ENCODE measurements around the gene PIEZO2. TPM values are rescaled to one million over a fixed set of nuclear protein-coding genes. Genes with fewer than 3 reads are reported as not detected.

PIEZO2 gene
- total and polyA plus RNA-seq, 2 donors (not counting 1 experiment from before 2014, with no cell fraction given): not detected

GRCh38 chr18:10953672-10954071, 195.7 kb downstream of the PIEZO2 start:
- H3K27me3 Mint-ChIP-seq: peaks cover 3% of the 10 kb centered on the region
- no peak overlapping the region for H3K9ac ChIP-seq (ENCODE audit: low read length)
- peaks cover 0 to 2% (median 0%) of the 10 kb centered on the region in 4 experiments for H3K27me3 ChIP-seq (replicated peaks in 1 of 4; ENCODE audit: control extremely low read depth in 1 of 4, control insufficient read depth in 3 of 4, insufficient read depth in 4 of 4, low read length in 3 of 4)
- H3K36me3 ChIP-seq (replicated peaks in 1 of 2; ENCODE audit: control extremely low read depth in 1 of 2, control insufficient read depth in 1 of 2, extremely low read depth in 1 of 2, insufficient read depth in 2 of 2, low read length in 1 of 2): no peaks in the 10 kb centered on the region
- no peak overlapping the region for H3K27ac ChIP-seq (ENCODE audit: low read length in 2 of 2)
- ATAC-seq (ENCODE audit: low read depth): no peak
- no peak for TF ChIP-seq CTCF (IDR thresholded peaks at IDR 0.05)
- TF ChIP-seq EZH2 (IDR thresholded peaks at IDR 0.05; ENCODE audit: borderline replicate concordance, insufficient read depth, low read depth, low read length, poor library complexity, severe bottlenecking): no peak
- H3K4me1 ChIP-seq (ENCODE audit: control insufficient read depth in 2 of 2, insufficient read depth in 2 of 2, low read length in 2 of 2): no peaks in the 10 kb centered on the region
- ChIA-PET CTCF (no interaction called here), POLR2A (no interaction called here)
- H3K9me3 ChIP-seq (ENCODE audit: control extremely low read depth in 1 of 3, control insufficient read depth in 2 of 3, insufficient read depth in 1 of 3, low read length in 2 of 3): peaks cover 0 to 2% (median 0%) of the 10 kb centered on the region in 3 donors
- no peak overlapping the region for H3K4me3 Mint-ChIP-seq
- intact Hi-C loops (cut with micrococcal nuclease): no loop called here
- H3K4me1 Mint-ChIP-seq: peaks cover 2% of the 10 kb centered on the region
- H3K79me2 ChIP-seq (ENCODE audit: control insufficient read depth, insufficient read depth, low read length): no peaks in the 10 kb centered on the region
- no peak overlapping the region for H3K4me2 ChIP-seq (replicated peaks; ENCODE audit: low read depth, low read length, poor library complexity, severe bottlenecking)
- 32% methylated on average over 4 of the region's 5 CpGs for WGBS (ENCODE audit: insufficient coverage)
- no peak overlapping the region for H3K4me3 ChIP-seq (ENCODE audit: control extremely low read depth in 1 of 5, extremely low read depth in 1 of 5, insufficient read depth in 1 of 5, low read depth in 2 of 5, low read length in 4 of 5)
- H2AFZ ChIP-seq (ENCODE audit: insufficient read depth, low read depth, low read length, poor library complexity, severe bottlenecking): no peak overlapping the region
- H3K27ac Mint-ChIP-seq: no peak overlapping the region
- no peaks in the 10 kb centered on the region for H4K20me1 ChIP-seq (ENCODE audit: control insufficient read depth, insufficient read depth, low read length, poor library complexity, severe bottlenecking)
- DNase-seq: no peak
- H3K9me3 Mint-ChIP-seq (ENCODE audit: insufficient read depth): peaks cover 3% of the 10 kb centered on the region

GRCh38 chr18:10951631-10952544, 197.5 kb downstream of the PIEZO2 start:
- ATAC-seq (ENCODE audit: low read depth) (no peak), DNase-seq (no peak)
- ChIA-PET POLR2A (no interaction called here), CTCF (no interaction called here)
- TF ChIP-seq EZH2 (IDR thresholded peaks at IDR 0.05; ENCODE audit: borderline replicate concordance, insufficient read depth, low read depth, low read length, poor library complexity, severe bottlenecking): no peak
- no peak for TF ChIP-seq CTCF (IDR thresholded peaks at IDR 0.05)
- Histone ChIP-seq H3K79me2 (ENCODE audit: control insufficient read depth, insufficient read depth, low read length) (no peaks in the 10 kb centered on the region), H3K9ac (ENCODE audit: low read length) (no peak overlapping the region), H2AFZ (ENCODE audit: insufficient read depth, low read depth, low read length, poor library complexity, severe bottlenecking) (no peak overlapping the region), H3K36me3 (replicated peaks in 1 of 2; ENCODE audit: control extremely low read depth in 1 of 2, control insufficient read depth in 1 of 2, extremely low read depth in 1 of 2, insufficient read depth in 2 of 2, low read length in 1 of 2) (no peaks in the 10 kb centered on the region), H3K4me2 (replicated peaks; ENCODE audit: low read depth, low read length, poor library complexity, severe bottlenecking) (no peak overlapping the region), H3K9me3 (ENCODE audit: control extremely low read depth in 1 of 3, control insufficient read depth in 2 of 3, insufficient read depth in 1 of 3, low read length in 2 of 3) (peaks cover 0 to 3% (median 0%) of the 10 kb centered on the region in 3 donors), H3K4me1 (ENCODE audit: control insufficient read depth in 2 of 2, insufficient read depth in 2 of 2, low read length in 2 of 2) (no peaks in the 10 kb centered on the region), H3K27ac (ENCODE audit: low read length in 2 of 2) (no peak overlapping the region), H3K27me3 (replicated peaks in 1 of 4; ENCODE audit: control extremely low read depth in 1 of 4, control insufficient read depth in 3 of 4, insufficient read depth in 4 of 4, low read length in 3 of 4) (peaks cover 0 to 2% (median 0%) of the 10 kb centered on the region in 4 experiments), H4K20me1 (ENCODE audit: control insufficient read depth, insufficient read depth, low read length, poor library complexity, severe bottlenecking) (no peaks in the 10 kb centered on the region), H3K4me3 (ENCODE audit: control extremely low read depth in 1 of 5, extremely low read depth in 1 of 5, insufficient read depth in 1 of 5, low read depth in 2 of 5, low read length in 4 of 5) (no peak overlapping the region)
- no CpG with 5 or more reads among the region's 1 CpG for WGBS (ENCODE audit: insufficient coverage)
- Mint-ChIP-seq H3K4me1 (no peaks in the 10 kb centered on the region), H3K4me3 (no peak overlapping the region), H3K27me3 (peaks cover 3% of the 10 kb centered on the region), H3K27ac (no peak overlapping the region), H3K9me3 (ENCODE audit: insufficient read depth) (no peaks in the 10 kb centered on the region)
- intact Hi-C loops (cut with micrococcal nuclease): no loop called here

Measured in B cell (primary cell).